HG02678 (cell line): ENCODE measurements around the gene OR51A7.
"Not testable (repeated sequence)": the region's sequence is repeated elsewhere in the genome, so short reads cannot be mapped to it uniquely, and the experiment has no call there.

Source experiments
- ATAC-seq: cut with Tn5 transposase; IDR thresholded peaks from one replicate; pipeline ENCODE4 v1.9.1; 2021; ENCODE audit warnings: mild to moderate bottlenecking, moderate library complexity; ENCODE audit not compliant: unreplicated experiment

The OR51A7 gene

GRCh38 chr11:4903484-4903883 lies at the start of gene OR51A7:
OR51A7 (plus strand) TSS chr11:4903783; CDS start chr11:4907370, 3,587 bp downstream.
- no peak for ATAC-seq

- ATAC-seq, result not testable (repeated sequence)
Observed at GRCh38 chr11:4854286-4854685, 49.3 kb upstream of the OR51A7 start.

- ATAC-seq, result no peak
Observed at GRCh38 chr11:4862447-4863236, 40.9 kb upstream of the OR51A7 start.

- ATAC-seq, result no peak
Observed at GRCh38 chr11:4863876-4864275, 39.7 kb upstream of the OR51A7 start.

- no peak for ATAC-seq
Observed at GRCh38 chr11:4865855-4866254, 37.7 kb upstream of the OR51A7 start.

- ATAC-seq, result no peak
Observed at GRCh38 chr11:4881188-4881587, 22.4 kb upstream of the OR51A7 start.

GRCh38 chr11:4881860-4882500 lies 21.6 kb upstream of the OR51A7 start, which contains the start of gene OR51T1:
OR51T1 (plus strand) TSS chr11:4881900; CDS start chr11:4881900, 0 bp downstream.
- no peak for ATAC-seq

- ATAC-seq, result no peak
Observed at GRCh38 chr11:4882543-4882942, 21.0 kb upstream of the OR51A7 start.

GRCh38 chr11:4884361-4884760 lies 19.2 kb upstream of the OR51A7 start:
- no peak for ATAC-seq

GRCh38 chr11:4886186-4886585 lies 17.4 kb upstream of the OR51A7 start:
- ATAC-seq, result no peak

- ATAC-seq, result no peak
Observed at GRCh38 chr11:4887591-4887990, 16.0 kb upstream of the OR51A7 start.

GRCh38 chr11:4890279-4890678 lies 13.3 kb upstream of the OR51A7 start:
- no peak for ATAC-seq

- ATAC-seq, result no peak
Observed at GRCh38 chr11:4891996-4892640, 11.5 kb upstream of the OR51A7 start.

- ATAC-seq, result no peak
Observed at GRCh38 chr11:4916581-4916980, 13.0 kb downstream of the OR51A7 start.

- no peak for ATAC-seq
Observed at GRCh38 chr11:4919250-4919649, 15.7 kb downstream of the OR51A7 start, which contains the start of gene OR51G2. OR51G2 (minus strand) TSS chr11:4919350; CDS start chr11:4915663, 3,687 bp downstream.

GRCh38 chr11:4921796-4922195 lies 18.2 kb downstream of the OR51A7 start:
- ATAC-seq, result no peak

GRCh38 chr11:4922304-4922703 lies 18.7 kb downstream of the OR51A7 start:
- no peak for ATAC-seq

GRCh38 chr11:4924239-4924638 lies 20.7 kb downstream of the OR51A7 start, which contains the start of gene OR51G1:
OR51G1 (minus strand) TSS chr11:4924339; CDS start chr11:4924339, 0 bp downstream.
- no peak for ATAC-seq

GRCh38 chr11:4926608-4927007 lies 23.0 kb downstream of the OR51A7 start:
- ATAC-seq, result no peak

- ATAC-seq, result no peak
Observed at GRCh38 chr11:4932751-4933150, 29.2 kb downstream of the OR51A7 start.

GRCh38 chr11:4936745-4937144 lies 33.2 kb downstream of the OR51A7 start:
- ATAC-seq, result no peak

GRCh38 chr11:4947505-4947904 lies 43.9 kb downstream of the OR51A7 start, which contains the start of gene OR51A4:
OR51A4 (minus strand) TSS chr11:4947605; CDS start chr11:4947100, 505 bp downstream.
- ATAC-seq, result no peak
